ENCODE results near the gene BCKDK.
"Not testable (repeated sequence)": the region's sequence is repeated elsewhere in the genome, so short reads cannot be mapped to it uniquely, and the experiment has no call there.

Gene BCKDK

GRCh38 chr16:31129568-31130335, 21.6 kb downstream of the BCKDK start:
- DNase-seq, result no peak

- DNase-seq, result no peak
These were observed 22.2 kb downstream of the BCKDK start for GRCh38 chr16:31130336-31130891.

DNA sequence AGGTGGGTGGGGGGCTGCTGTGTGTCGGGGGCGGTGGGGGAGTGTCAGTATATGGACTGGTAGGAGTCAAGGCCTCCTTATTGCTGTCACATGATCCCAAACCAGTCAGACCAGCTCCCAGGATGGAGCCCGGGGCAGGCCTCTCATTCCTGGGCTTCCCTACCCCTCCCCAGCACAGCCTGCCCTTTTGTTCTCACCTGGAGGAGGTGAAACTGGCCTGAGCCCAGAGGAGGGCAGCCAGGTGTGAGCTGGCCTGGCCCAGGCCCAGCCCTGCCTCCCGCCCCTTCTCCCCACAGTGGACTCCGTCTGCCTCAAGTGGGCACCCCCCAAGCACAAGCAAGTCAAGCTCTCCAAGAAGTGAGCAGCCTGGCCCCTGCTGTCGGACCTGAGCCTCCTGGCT, 22.7 kb downstream of the BCKDK start:
- no peak for DNase-seq

- no peak for DNase-seq
These were observed 23.2 kb downstream of the BCKDK start for GRCh38 chr16:31131416-31131815.

GRCh38 chr16:31131841-31132271, 23.7 kb downstream of the BCKDK start:
- no peak for DNase-seq

DNA sequence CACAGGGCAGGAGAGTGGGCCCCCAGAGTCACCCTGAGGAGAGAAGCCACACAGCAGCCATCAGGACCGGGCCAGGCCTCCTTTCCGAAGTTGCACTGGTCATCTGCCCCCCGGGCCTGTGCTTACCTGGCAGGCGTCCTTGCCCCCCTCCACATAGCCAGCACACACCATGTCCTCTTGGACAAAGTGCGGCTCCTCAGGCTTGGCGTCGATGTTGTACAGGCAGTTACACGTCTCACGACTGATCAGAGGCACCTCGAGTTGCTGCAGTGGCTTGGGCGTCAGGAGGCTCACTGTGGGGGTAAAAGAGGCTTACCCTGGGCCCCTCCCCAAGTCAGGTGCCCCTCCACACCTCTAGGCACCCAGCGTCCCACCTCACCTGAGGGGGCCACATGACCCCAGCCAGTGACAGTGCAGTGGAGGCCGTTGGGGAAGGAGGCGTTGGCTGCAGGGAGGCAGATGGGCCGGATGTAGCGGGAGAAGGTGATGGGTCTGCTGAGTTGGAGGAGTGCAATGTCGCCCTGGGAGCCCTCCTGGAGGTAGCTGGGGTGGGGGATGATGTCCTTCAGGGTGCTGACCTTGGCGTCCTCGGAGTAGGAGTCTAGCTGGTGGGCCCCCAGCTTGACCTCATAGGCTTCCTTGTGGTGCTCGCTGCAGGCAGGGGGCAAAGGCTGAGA, 24.3 kb downstream of the BCKDK start:
- DNase-seq, result no peak

GRCh38 chr16:31133046-31133501, 24.9 kb downstream of the BCKDK start:
- no peak for DNase-seq

GRCh38 chr16:31134091-31134571, 25.9 kb downstream of the BCKDK start:
- no peak for DNase-seq

DNA sequence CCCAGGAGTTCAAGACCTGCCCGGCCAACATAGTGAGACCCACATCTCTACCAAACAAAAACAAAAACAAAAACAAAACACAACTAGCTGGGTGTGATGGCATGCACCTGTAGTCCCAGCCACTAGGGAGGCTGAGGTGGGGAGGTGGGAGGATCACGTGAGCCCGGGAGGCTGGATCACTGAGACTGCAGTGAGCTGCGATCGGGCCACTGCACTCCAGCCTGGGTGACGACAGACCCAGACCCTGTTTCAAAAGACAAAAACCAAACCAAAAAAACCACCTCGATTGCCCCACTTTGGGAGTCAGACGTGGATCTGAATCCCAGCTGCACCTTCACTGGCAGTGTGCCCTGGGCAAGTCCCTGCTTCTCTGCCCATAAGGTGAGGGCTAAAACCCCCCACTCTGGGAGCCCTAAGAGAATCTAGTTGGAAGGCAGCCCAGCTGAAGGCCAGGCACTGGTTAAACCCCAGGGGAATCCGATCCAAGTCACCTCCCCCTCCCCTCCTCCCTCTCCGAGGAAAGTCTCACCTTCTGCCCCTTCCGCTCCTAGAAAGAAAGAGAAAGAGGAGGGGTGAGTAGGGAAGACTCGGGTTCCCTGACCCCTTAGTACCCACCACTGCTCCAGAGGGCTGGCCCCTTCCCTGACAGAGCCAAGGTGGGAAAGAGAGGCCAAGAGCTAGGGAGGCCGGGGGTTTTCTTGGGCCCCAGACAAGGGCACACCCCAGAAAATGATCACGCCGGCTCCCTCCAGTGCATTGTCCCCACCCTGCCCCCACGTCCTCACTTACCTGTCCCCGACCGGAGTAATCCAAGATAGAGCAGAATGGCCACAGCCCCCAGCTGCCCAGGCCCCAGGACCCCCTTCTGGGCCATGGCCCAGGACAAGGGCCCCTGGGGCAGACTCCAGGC, 26.7 kb downstream of the BCKDK start:
- no peak for DNase-seq

DNA sequence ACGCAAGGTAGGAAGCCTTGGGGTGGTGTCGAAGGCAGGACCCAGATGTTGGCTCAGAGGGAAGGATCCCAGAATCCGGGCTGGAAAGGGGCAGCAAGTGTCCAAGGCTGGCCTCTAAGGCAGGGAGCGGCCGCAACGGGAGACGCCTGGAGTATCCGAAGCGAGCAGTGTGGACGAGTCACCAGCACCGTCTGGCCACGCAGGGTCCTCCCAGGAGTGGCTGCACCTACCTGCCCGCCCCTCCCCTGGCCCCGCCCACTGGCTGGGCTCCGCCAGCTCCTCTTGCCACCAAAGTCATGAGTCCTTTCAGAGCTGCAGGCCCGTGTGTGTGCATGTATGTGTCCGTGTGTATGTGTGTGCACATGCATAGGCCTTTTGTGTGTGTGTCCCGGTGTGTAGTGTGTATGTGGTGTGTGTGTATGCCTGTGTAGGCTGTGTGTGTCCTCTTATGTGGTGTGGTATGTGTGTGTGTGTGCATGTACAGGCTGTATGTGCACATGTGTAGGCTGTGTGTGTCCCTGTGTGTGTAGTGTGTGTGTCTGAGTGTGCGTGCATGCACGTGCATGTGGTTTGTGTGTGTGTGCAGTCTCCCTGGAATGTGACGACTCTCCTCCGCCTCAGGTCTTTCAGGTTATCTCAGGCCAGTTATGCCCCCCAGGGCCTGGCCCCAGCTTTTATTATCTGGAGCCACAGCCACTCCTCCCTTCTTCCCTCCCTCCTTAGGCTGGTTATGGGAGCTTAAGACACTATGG, 27.5 kb downstream of the BCKDK start, which contains the start of gene PRSS8:
PRSS8 (minus strand) TSS at position 193 of the 752 bp plus-strand sequence. CDS start 229 bp downstream, outside the sequence.
- DNase-seq, result no peak

DNA sequence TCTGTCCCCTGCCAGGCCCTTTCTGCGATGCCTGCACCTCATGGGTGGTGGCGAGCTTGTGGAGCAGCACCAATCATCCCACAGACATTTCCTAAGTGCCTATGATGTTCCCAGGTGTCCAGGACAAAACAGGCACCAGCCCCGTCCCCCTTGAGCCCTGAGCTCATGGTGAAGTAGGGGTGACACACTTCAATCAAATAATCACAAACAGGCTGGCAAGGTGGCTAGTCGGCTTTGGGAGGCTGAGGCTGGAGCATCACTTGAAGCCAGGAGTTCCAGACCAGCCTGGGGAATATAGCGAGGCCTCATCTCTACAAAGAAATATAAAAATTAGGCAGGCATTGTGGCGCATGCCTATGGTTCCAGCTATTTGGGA, 28.1 kb downstream of the BCKDK start:
- DNase-seq, result no peak

DNA sequence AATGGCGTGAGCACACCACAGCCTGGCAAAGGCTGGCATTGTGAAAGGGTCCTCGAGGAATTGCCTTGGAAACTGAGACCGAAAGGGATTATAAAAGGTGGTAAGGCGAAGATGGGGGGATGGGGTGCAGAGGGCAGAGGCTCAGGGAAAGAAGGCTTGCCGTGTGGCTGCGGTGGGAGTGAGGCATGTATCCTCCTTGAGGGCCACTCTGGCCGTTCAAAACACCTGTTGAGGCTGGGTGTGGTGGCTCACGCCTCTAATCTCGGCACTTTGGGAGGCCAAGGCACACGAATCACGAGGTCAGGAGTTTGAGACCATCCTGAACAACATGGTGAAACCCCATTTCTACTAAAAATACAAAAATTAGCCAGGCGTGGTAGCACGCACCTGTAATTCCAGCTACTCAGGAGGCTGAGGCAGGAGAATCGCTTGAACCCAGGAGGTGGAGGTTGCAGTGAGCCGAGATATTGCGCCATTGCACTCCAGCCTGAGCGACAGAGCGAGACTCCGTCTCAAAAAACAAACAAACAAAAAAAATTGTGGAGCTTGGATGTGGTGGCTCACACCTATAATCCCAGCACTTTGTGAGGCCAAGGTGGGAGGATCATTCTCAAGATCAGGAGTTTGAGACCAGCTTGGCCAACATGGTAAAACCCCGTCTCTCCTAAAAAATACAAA, 28.8 kb downstream of the BCKDK start:
- not testable (repeated sequence) for DNase-seq

DNA sequence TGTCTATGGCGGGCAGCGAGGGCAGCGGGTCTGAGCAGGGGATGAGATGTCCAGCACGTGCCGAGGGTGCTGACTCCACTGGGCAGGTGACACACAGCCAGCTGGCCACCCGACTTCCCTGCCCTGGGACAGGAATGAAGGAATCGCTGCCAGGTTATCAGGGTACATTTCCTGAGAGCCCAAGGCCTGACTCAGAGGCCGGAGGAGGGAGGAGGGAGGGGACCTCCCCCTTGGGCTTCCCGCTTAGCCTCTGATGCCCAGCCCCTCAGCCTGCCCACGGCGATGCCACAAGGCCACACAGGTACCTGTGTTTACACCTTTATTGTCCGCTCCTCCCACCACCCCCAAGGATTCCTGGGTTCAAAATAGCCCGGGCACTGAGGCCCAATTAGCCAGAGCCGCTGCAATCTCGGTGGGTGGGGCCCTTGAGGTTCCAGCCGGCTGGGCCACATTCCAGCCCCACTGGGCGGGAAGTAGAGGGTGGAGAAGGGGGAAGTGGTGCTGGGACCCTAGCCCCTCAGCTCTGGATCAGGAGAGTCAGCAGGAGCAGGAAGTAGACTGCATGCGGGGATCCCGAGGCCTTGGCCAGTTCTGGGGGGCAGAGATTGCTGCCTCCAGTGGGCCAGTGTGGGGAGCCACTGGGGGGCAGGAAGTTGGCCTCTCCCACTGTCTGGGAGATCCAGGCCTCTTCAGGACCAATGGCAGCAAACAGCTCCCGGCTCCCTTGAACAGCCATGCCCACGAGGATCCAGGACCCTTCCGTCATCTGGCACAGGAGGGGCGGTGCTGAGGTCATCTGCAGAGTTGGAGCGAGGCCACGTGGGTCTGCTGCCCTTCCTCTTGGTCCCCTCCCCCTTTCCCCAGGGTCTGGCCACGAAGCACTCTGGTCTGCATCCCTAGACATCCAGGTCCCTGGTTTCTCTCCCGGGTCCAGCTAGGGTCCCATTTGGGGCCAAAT, 30.7 kb downstream of the BCKDK start:
- DNase-seq, result no peak

DNA sequence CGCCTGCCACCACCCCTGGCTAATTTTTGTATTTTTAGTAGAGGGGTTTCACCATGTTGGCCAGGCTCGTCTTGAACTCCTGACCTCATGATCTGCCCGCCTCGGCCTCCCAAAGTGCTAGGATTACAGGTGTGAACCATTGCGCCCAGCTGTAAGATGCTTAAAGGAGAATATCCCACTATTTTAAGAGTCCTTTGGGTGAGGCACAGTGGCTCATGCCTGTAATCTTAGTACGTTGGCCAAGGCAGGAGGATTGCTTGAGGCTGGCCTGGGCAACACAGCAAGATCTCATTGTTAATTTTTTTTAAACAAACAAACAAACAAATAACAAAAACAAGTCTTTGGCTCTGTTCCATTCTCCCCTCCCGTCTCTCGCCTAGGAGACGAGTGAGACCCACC, 32.9 kb downstream of the BCKDK start:
- DNase-seq, result not testable (repeated sequence)

- no peak for DNase-seq
These were observed 33.4 kb downstream of the BCKDK start for GRCh38 chr16:31141489-31142108.

- peak; percentile 89 for DNase-seq
These were observed 34.2 kb downstream of the BCKDK start for GRCh38 chr16:31142109-31143010.

DNA sequence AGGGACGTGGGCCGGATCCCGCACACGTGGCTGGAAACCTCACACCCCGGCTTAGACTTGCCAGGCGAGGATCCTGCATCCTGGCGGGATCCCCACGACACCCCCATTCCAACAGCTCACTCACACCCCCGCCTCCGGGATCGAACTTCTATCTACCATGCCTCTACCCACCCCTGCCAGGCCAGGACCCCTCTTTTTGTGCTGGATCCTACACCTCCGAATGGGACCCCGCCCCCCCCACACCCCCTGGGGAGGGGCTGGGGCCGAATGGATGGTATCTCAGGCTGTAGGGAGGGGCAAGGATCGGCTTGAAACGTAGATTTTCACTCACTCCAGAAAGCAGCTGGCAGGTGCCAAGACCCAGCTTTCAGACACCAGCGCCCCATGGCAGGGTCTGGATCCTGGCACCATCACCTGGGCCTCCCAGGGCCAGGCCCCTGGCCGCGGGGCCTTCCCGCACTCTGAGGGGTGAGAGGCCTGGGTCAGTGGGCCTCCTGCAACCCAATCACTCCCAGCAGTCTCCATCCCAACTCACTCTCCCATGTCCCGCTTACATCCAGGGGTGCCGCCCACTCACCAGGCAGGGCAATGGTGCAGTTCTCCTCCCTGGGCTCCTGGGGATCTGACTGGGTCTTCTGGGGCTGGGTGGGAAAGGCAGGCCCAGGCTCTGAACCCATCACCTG, 35.0 kb downstream of the BCKDK start:
- no peak for DNase-seq

GRCh38 chr16:31143694-31144148, 35.5 kb downstream of the BCKDK start:
- no peak for DNase-seq
